Activated naive CD4-positive, alpha-beta T cell treated with anti-CD3 and anti-CD28 coated beads for 36 hours (primary cell): Measurements from ENCODE around the gene BIK. TPM values are rescaled to one million over a fixed set of nuclear protein-coding genes. Genes with fewer than 3 reads are reported as not detected.
A peak's percentile ranks its signal among the peaks of the same experiment; 100 is the strongest.
"Not testable (repeated sequence)": the region's sequence is repeated elsewhere in the genome, so short reads cannot be mapped to it uniquely, and the experiment has no call there.

Experiments used
- CTCF ChIA-PET: fragments of 350-600 bp; sonication (Branson Sonifier 250); formaldehyde crosslinking; loops from one replicate; lab custom pipeline; 2021; ENCODE audit warnings: antibody characterized with exemption; lab: Charles Lee
- DNase-seq: peaks from one replicate; pipeline ENCODE4 v3.0.0-alpha.2; 2020
- H3K27ac Mint-ChIP-seq: one replicate; pipeline ENCODE4 v1.8.0; 2021; ENCODE audit warnings: mild to moderate bottlenecking, mixed read lengths
- H3K27me3 Mint-ChIP-seq: one replicate; pipeline ENCODE4 v1.8.0; 2021; ENCODE audit warnings: low read depth, mixed read lengths
- H3K36me3 Mint-ChIP-seq: one replicate; pipeline ENCODE4 v1.8.0; 2021; ENCODE audit warnings: low read depth, mixed read lengths
- H3K4me1 Mint-ChIP-seq: one replicate; pipeline ENCODE4 v1.8.0; 2021; ENCODE audit warnings: low read depth, mixed read lengths
- H3K4me3 Mint-ChIP-seq: one replicate; pipeline ENCODE4 v1.8.0; 2021; ENCODE audit warnings: mild to moderate bottlenecking, moderate library complexity, mixed read lengths
- H3K9me3 Mint-ChIP-seq: one replicate; pipeline ENCODE4 v1.8.0; 2021; ENCODE audit warnings: mixed read lengths
- intact Hi-C: fragments of 100-400 bp; cut with micrococcal nuclease; formaldehyde crosslinking; loops from one replicate; pipeline ENCODE4 v1.15.1; 2023
- total RNA-seq, 2 experiments: library from RNA; stranded (reverse); gene quantifications; one replicate each; pipeline ENCODE4 v1.2.3, GENCODE V29; 2021

BIK gene
- total RNA-seq, 2 experiments from 2014 or later, result 2.0 to 2.5 TPM

GRCh38 chr22:43090130-43090789 lies 20.3 kb upstream of the BIK start:
- peak; percentile 79 for DNase-seq
- no peaks in the 10 kb centered on the region for H3K36me3 Mint-ChIP-seq
- peak overlapping the region; percentile 63 for H3K4me3 Mint-ChIP-seq
- intact Hi-C loops, result loop anchor here (1.0 to 5.0 kb wide), 3 partner anchors 223 to 428 kb away; no protein-coding TSS in a partner anchor
- peaks cover 14% of the 10 kb centered on the region for H3K4me1 Mint-ChIP-seq
- CTCF ChIA-PET, result interaction anchor here (0.6 to 1.5 kb wide), 9 partner anchors 14 to 469 kb away, joined by 3 to 5 read pairs (median 3); no protein-coding TSS in a partner anchor
- no peaks in the 10 kb centered on the region for H3K9me3 Mint-ChIP-seq
- no peaks in the 10 kb centered on the region for H3K27me3 Mint-ChIP-seq
- no peak overlapping the region for H3K27ac Mint-ChIP-seq

- H3K27me3 Mint-ChIP-seq, result no peaks in the 10 kb centered on the region
- no peak overlapping the region for H3K27ac Mint-ChIP-seq
- peaks cover 8% of the 10 kb centered on the region for H3K4me1 Mint-ChIP-seq
- intact Hi-C loops, result loop anchor here (5.0 kb wide), 1 partner anchor 430 kb away; no protein-coding TSS in a partner anchor
- H3K4me3 Mint-ChIP-seq, result no peak overlapping the region
- CTCF ChIA-PET, result interaction anchor here (1.5 to 2.6 kb wide), 2 partner anchors 32 to 225 kb away, joined by 4 to 9 read pairs; no protein-coding TSS in a partner anchor
- no peak for DNase-seq
- peaks cover 7% of the 10 kb centered on the region for H3K9me3 Mint-ChIP-seq
- peaks cover 3% of the 10 kb centered on the region for H3K36me3 Mint-ChIP-seq
Measured at GRCh38 chr22:43092085-43092484, 18.5 kb upstream of the BIK start.

- Mint-ChIP-seq H3K4me1 (peaks cover 3% of the 10 kb centered on the region), H3K27me3 (no peaks in the 10 kb centered on the region), H3K36me3 (peaks cover 3% of the 10 kb centered on the region), H3K9me3 (peaks cover 7% of the 10 kb centered on the region), H3K27ac (no peak overlapping the region), H3K4me3 (no peak overlapping the region)
- CTCF ChIA-PET, result no interaction called here
- intact Hi-C loops, result loop anchor here (5.0 kb wide), 1 partner anchor 432 kb away; no protein-coding TSS in a partner anchor
- DNase-seq, result no peak
Measured at GRCh38 chr22:43094085-43094484, 16.5 kb upstream of the BIK start.

GRCh38 chr22:43094551-43094950 lies 16.0 kb upstream of the BIK start:
- H3K4me1 Mint-ChIP-seq, result peaks cover under 1% of the 10 kb centered on the region
- H3K36me3 Mint-ChIP-seq, result peaks cover 3% of the 10 kb centered on the region
- intact Hi-C loops, result loop anchor here (5.0 kb wide), 1 partner anchor 432 kb away; no protein-coding TSS in a partner anchor
- no peaks in the 10 kb centered on the region for H3K27me3 Mint-ChIP-seq
- no peak overlapping the region for H3K27ac Mint-ChIP-seq
- peaks cover 7% of the 10 kb centered on the region for H3K9me3 Mint-ChIP-seq
- H3K4me3 Mint-ChIP-seq, result no peak overlapping the region
- CTCF ChIA-PET, result no interaction called here
- no peak for DNase-seq

DNA sequence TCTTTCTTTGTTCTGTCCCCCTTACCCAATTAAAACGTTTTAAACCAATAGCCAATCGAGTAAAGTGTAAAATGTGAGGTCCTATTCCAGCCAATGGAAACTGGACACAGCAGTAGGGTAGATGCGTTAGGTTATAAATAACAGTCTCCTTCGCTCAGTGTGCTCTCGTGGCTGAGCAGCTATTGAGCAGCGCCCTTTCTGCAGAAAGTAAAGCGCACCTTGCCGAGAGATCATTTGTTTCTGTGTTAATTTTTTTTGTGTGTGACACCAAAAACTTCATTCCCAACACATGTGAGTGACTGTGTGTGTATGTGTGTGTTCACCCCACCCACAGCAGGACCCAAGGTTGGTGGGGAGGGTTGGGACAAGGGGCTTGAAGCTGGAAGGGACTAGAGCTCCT lies 14.1 kb upstream of the BIK start:
- H3K27me3 Mint-ChIP-seq, result no peaks in the 10 kb centered on the region
- no peak overlapping the region for H3K4me3 Mint-ChIP-seq
- H3K27ac Mint-ChIP-seq, result no peak overlapping the region
- H3K9me3 Mint-ChIP-seq, result peaks cover 7% of the 10 kb centered on the region
- CTCF ChIA-PET, result interaction anchor here (0.6 kb wide), 1 partner anchor 31 kb away, joined by 3 read pairs; no protein-coding TSS in a partner anchor
- no peaks in the 10 kb centered on the region for H3K4me1 Mint-ChIP-seq
- intact Hi-C loops, result no loop called here
- H3K36me3 Mint-ChIP-seq, result peaks cover 3% of the 10 kb centered on the region
- no peak for DNase-seq

DNA sequence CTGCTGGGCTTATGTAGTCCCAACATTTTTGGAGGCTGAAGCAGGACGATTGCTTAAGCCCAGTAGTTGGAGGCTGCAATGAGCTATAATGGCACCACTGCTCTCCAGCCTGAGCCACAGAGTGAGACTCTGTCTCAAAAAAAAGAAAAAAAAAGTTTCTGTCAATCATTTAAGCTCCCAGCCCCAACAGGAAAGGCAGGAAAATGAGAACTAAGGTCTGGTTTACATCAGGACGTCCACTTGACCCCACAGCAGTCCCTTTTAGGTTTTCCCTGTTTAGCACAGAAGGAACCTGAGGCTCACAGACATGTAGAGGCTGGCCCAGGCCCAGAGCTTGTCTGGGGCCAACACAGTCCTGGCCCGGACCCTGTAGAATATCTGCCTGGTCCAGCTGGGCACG lies 12.2 kb upstream of the BIK start:
- no peak for DNase-seq
- H3K27ac Mint-ChIP-seq, result no peak overlapping the region
- H3K9me3 Mint-ChIP-seq, result peaks cover 7% of the 10 kb centered on the region
- CTCF ChIA-PET, result interaction anchor here (1.3 to 1.7 kb wide), 2 partner anchors 38 to 39 kb away, joined by 4 read pairs; no protein-coding TSS in a partner anchor
- no peaks in the 10 kb centered on the region for H3K27me3 Mint-ChIP-seq
- intact Hi-C loops, result no loop called here
- no peaks in the 10 kb centered on the region for H3K4me1 Mint-ChIP-seq
- H3K36me3 Mint-ChIP-seq, result peaks cover 3% of the 10 kb centered on the region
- no peak overlapping the region for H3K4me3 Mint-ChIP-seq

GRCh38 chr22:43099095-43099494 lies 11.5 kb upstream of the BIK start:
- no peak for DNase-seq

DNA sequence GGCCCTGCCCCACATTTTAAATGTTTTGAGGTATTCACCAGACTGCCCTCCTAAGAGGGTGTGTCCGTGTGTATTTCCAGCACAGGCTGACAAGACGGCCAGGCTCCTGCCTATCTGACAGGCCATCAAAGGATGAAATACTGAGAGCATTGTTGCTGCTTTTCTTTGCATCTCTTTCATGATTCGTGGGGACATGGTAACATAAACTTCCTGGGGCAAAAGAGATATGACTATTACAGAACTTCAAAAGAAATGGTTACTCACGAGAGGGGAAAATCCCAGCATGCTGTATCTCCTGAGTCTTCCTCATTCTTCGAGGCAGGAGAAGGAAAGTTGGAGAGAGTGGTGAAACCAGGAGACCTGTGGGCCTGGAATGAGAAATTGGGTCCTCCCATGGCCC lies 10.3 kb upstream of the BIK start:
- no peak for DNase-seq
- CTCF ChIA-PET, result interaction anchor here (0.7 kb wide), 1 partner anchor 11 kb away, joined by 3 read pairs; no protein-coding TSS in a partner anchor
- Mint-ChIP-seq H3K27ac (no peak overlapping the region), H3K9me3 (peaks cover 7% of the 10 kb centered on the region), H3K4me3 (no peak overlapping the region), H3K27me3 (no peaks in the 10 kb centered on the region), H3K4me1 (peaks cover 5% of the 10 kb centered on the region), H3K36me3 (peaks cover 3% of the 10 kb centered on the region)
- intact Hi-C loops, result no loop called here

More at GRCh38 chr22:43099095-43099494, 11.5 kb upstream of the BIK start:
- Mint-ChIP-seq H3K27ac (no peak overlapping the region), H3K27me3 (no peaks in the 10 kb centered on the region), H3K4me3 (no peak overlapping the region), H3K36me3 (peaks cover 3% of the 10 kb centered on the region), H3K4me1 (peaks cover 5% of the 10 kb centered on the region), H3K9me3 (peaks cover 7% of the 10 kb centered on the region)
- intact Hi-C loops, result no loop called here
- CTCF ChIA-PET, result interaction anchor here (0.6 to 1.7 kb wide), 3 partner anchors 18 to 39 kb away, joined by 3 to 4 read pairs (median 4); no protein-coding TSS in a partner anchor

- no peak for DNase-seq
- Mint-ChIP-seq H3K27ac (no peak overlapping the region), H3K27me3 (no peaks in the 10 kb centered on the region), H3K9me3 (peaks cover 1% of the 10 kb centered on the region), H3K4me3 (no peak overlapping the region), H3K4me1 (peaks cover 5% of the 10 kb centered on the region), H3K36me3 (no peaks in the 10 kb centered on the region)
- intact Hi-C loops, result no loop called here
- CTCF ChIA-PET, result no interaction called here
Measured at GRCh38 chr22:43101306-43101705, 9.2 kb upstream of the BIK start.

- H3K27me3 Mint-ChIP-seq, intact Hi-C loops, H3K9me3 Mint-ChIP-seq, H3K36me3 Mint-ChIP-seq, H3K4me1 Mint-ChIP-seq, H3K4me3 Mint-ChIP-seq: not testable (repeated sequence)
- peak overlapping the region; percentile 51 for H3K27ac Mint-ChIP-seq
- peak; percentile 43 for DNase-seq
- CTCF ChIA-PET, result interaction anchor here (1.2 kb wide), 1 partner anchor 14 kb away, joined by 3 read pairs; no protein-coding TSS in a partner anchor
Measured at GRCh38 chr22:43104056-43104625, 6.4 kb upstream of the BIK start.

GRCh38 chr22:43104950-43105349 lies 5.6 kb upstream of the BIK start:
- H3K27ac Mint-ChIP-seq, H3K27me3 Mint-ChIP-seq, intact Hi-C loops, H3K4me1 Mint-ChIP-seq, H3K4me3 Mint-ChIP-seq, DNase-seq, H3K36me3 Mint-ChIP-seq, H3K9me3 Mint-ChIP-seq: not testable (repeated sequence)
- CTCF ChIA-PET, result interaction anchor here (1.2 kb wide), 1 partner anchor 15 kb away, joined by 3 read pairs; no protein-coding TSS in a partner anchor

GRCh38 chr22:43106302-43106701 lies 4.2 kb upstream of the BIK start:
- DNase-seq, result no peak
- CTCF ChIA-PET, result interaction anchor here (0.6 kb wide), 1 partner anchor 908 kb away, joined by 5 read pairs; no protein-coding TSS in a partner anchor
- intact Hi-C loops, result no loop called here
- Mint-ChIP-seq H3K9me3 (no peaks in the 10 kb centered on the region), H3K36me3 (no peaks in the 10 kb centered on the region), H3K27ac (no peak overlapping the region), H3K4me3 (no peak overlapping the region), H3K27me3 (peaks cover 3% of the 10 kb centered on the region), H3K4me1 (peaks cover 8% of the 10 kb centered on the region)
